Liver (tissue), 3 donors: ENCODE measurements around the gene NR4A3.

ENCODE experiments used
- CTCF ChIP-seq: fragments of 150-350 bp; IDR thresholded peaks from 2 replicates; pipeline ENCODE4 v1.5.1; 2017; ENCODE audit warnings: improper control_type of control experiment, low read depth, low read length; ENCODE audit not compliant: missing input control
- EGR1 ChIP-seq, 2 donors: IDR thresholded peaks; 2 replicates each; pipeline ENCODE4 v1.6.1; 2016 to 2018; ENCODE audit warnings: antibody characterized with exemption in 2 of 2, low read depth in 2 of 2
- FOXA1 ChIP-seq: IDR thresholded peaks from 2 replicates; pipeline ENCODE4 v1.6.1; 2016; ENCODE audit warnings: antibody characterized with exemption
- GABPA ChIP-seq, 2 donors: IDR thresholded peaks in 1 of 2; conservative IDR thresholded peaks in 1 of 2; 2 replicates each; pipeline ENCODE4 v1.6.1; 2016; ENCODE audit warnings: antibody characterized with exemption in 2 of 2, mild to moderate bottlenecking in 1 of 2, moderate library complexity in 1 of 2
- JUND ChIP-seq, 2 donors: IDR thresholded peaks; 2 replicates each; pipeline ENCODE4 v1.6.1; 2016; ENCODE audit warnings: antibody characterized with exemption in 2 of 2
- MAX ChIP-seq: IDR thresholded peaks from 2 replicates; pipeline ENCODE4 v1.6.1; 2016; ENCODE audit warnings: antibody characterized with exemption
- RXRA ChIP-seq, 2 donors: IDR thresholded peaks; 2 replicates each; pipeline ENCODE4 v1.6.1; 2017 to 2018; ENCODE audit warnings: antibody characterized with exemption in 2 of 2, mild to moderate bottlenecking in 1 of 2
- SP1 ChIP-seq: IDR thresholded peaks from 2 replicates; pipeline ENCODE4 v1.6.1; 2018; ENCODE audit warnings: antibody characterized with exemption, mild to moderate bottlenecking
- TAF1 ChIP-seq: conservative IDR thresholded peaks from 2 replicates; pipeline ENCODE4 v1.6.1; 2016; ENCODE audit warnings: antibody characterized with exemption, mild to moderate bottlenecking
- YY1 ChIP-seq: IDR thresholded peaks from 2 replicates; pipeline ENCODE4 v1.6.1; 2016; ENCODE audit warnings: antibody characterized with exemption, mild to moderate bottlenecking
- donor health status: healthy.
- donor health status: healthy.

GRCh38 chr9:99896119-99896518 lies 74.4 kb downstream of the NR4A3 start:
- TF ChIP-seq CTCF (no peak), YY1 (no peak), TAF1 (no peak), JUND (IDR thresholded peaks at IDR 0.05) (no peak), SP1 (no peak), FOXA1 (no peak), EGR1 (IDR thresholded peaks at IDR 0.05; ENCODE audit: low read depth in 2 of 2) (no peak), MAX (no peak), RXRA (IDR thresholded peaks at IDR 0.05) (no peak), GABPA (IDR thresholded peaks at IDR 0.05 in 1 of 2, conservative IDR thresholded peaks at IDR 0.05 in 1 of 2) (no peak)
